Vagina (tissue), 2 donors: ENCODE data around the gene CDK19. TPM values are rescaled to one million over a fixed set of nuclear protein-coding genes. Genes with fewer than 3 reads are reported as not detected.

Source experiments
- DNase-seq, 2 donors: peaks; one replicate each; pipeline ENCODE4 v3.0.0-alpha.2; 2017; ENCODE audit errors: extremely low spot score in 2 of 2
- H3K27ac ChIP-seq: fragments of 200-600 bp; sonication (generic); one replicate; pipeline ENCODE4 v1.5.1; 2019
- H3K27me3 ChIP-seq: fragments of 200-600 bp; sonication (generic); one replicate; pipeline ENCODE4 v1.5.1; 2019
- H3K36me3 ChIP-seq, 2 donors: fragments of 200-600 bp; sonication (generic); one replicate each; pipeline ENCODE4 v1.5.1; 2017 to 2019
- H3K4me1 ChIP-seq: fragments of 200-600 bp; sonication (generic); one replicate; pipeline ENCODE4 v1.5.1; 2019
- H3K4me3 ChIP-seq, 2 donors: fragments of 200-600 bp; sonication (generic); 1 replicate in 1 of 2; 2 replicates in 1 of 2; pipeline ENCODE4 v1.5.1; 2016 to 2019
- H3K9me3 ChIP-seq: fragments of 200-600 bp; sonication (generic); one replicate; pipeline ENCODE4 v1.5.1; 2019
- POLR2A ChIP-seq, 2 donors: fragments of 450-650 bp; IDR thresholded peaks; one replicate each; pipeline ENCODE4 v1.6.1; 2017; ENCODE audit warnings: antibody characterized with exemption in 2 of 2, mild to moderate bottlenecking in 2 of 2, moderate library complexity in 2 of 2
- POLR2AphosphoS5 ChIP-seq, 2 donors: sonication (generic); formaldehyde crosslinking; IDR thresholded peaks; one replicate each; pipeline ENCODE4 v1.9.0; 2017; ENCODE audit warnings: antibody characterized with exemption in 2 of 2, mild to moderate bottlenecking in 2 of 2, low read depth in 1 of 2; ENCODE audit not compliant: insufficient read depth in 1 of 2
- intact Hi-C: fragments of 100-400 bp; cut with DNase I; formaldehyde crosslinking; loops from one replicate; pipeline ENCODE4 v1.15.1; 2023
- total RNA-seq: library from RNA; depleted of rRNA; stranded (reverse); fragments of >200 nt; gene quantifications from one replicate; pipeline ENCODE4 v1.2.3, GENCODE V29; 2016
- TF ChIP-seq, protein P1 (sequence below), 3 experiments: fragments of 450-650 bp in 2 of 3; fragments of 200-600 bp in 1 of 3; sonication (generic) in 1 of 3; IDR thresholded peaks; one replicate each; pipeline ENCODE4 v1.5.1; 2017 to 2019; ENCODE audit warnings: antibody characterized with exemption in 3 of 3, mild to moderate bottlenecking in 2 of 3, moderate library complexity in 2 of 3

CDK19 gene
- total RNA-seq, 1 donor from 2014 or later, result 10.6 TPM

DNA sequence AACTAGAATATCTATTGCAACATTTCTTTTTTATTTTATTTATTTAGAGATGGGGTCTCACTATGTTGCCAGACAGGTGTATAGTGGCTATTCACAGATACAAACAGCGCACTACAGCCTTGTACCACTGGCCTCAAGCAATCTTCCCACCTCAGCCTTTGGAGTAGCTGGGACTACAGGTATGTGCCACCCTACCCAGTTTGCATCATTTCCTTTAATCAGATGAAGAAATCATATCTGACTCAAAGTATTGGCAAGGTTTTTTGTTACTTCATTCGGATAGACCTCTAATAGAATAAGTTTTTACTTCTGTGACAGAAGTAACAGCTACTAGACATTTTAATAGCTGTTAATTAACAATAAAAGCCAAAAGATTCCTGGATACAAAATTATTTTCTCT lies 153.9 kb downstream of the CDK19 start:
- no peak for TF ChIP-seq POLR2AphosphoS5 (IDR thresholded peaks at IDR 0.05; ENCODE audit: insufficient read depth in 1 of 2, low read depth in 1 of 2)
- TF ChIP-seq, protein P1, sequence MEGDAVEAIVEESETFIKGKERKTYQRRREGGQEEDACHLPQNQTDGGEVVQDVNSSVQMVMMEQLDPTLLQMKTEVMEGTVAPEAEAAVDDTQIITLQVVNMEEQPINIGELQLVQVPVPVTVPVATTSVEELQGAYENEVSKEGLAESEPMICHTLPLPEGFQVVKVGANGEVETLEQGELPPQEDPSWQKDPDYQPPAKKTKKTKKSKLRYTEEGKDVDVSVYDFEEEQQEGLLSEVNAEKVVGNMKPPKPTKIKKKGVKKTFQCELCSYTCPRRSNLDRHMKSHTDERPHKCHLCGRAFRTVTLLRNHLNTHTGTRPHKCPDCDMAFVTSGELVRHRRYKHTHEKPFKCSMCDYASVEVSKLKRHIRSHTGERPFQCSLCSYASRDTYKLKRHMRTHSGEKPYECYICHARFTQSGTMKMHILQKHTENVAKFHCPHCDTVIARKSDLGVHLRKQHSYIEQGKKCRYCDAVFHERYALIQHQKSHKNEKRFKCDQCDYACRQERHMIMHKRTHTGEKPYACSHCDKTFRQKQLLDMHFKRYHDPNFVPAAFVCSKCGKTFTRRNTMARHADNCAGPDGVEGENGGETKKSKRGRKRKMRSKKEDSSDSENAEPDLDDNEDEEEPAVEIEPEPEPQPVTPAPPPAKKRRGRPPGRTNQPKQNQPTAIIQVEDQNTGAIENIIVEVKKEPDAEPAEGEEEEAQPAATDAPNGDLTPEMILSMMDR (IDR thresholded peaks at IDR 0.05), result no peak
- intact Hi-C loops, result no loop called here
- no peak for DNase-seq
- no peaks in the 10 kb centered on the region for H3K9me3 ChIP-seq
- H3K27ac ChIP-seq, result no peak overlapping the region
- H3K36me3 ChIP-seq, result no peaks in the 10 kb centered on the region
- no peaks in the 10 kb centered on the region for H3K4me1 ChIP-seq
- H3K4me3 ChIP-seq, result no peak overlapping the region
- no peaks in the 10 kb centered on the region for H3K27me3 ChIP-seq

GRCh38 chr6:110660066-110660655 lies 155.1 kb downstream of the CDK19 start:
- no peaks in the 10 kb centered on the region for H3K27me3 ChIP-seq
- H3K27ac ChIP-seq, result no peak overlapping the region
- no peak overlapping the region for H3K4me3 ChIP-seq
- TF ChIP-seq, protein P1 (IDR thresholded peaks at IDR 0.05), result no peak
- TF ChIP-seq POLR2AphosphoS5 (IDR thresholded peaks at IDR 0.05; ENCODE audit: insufficient read depth in 1 of 2, low read depth in 1 of 2) (no peak), POLR2A (IDR thresholded peaks at IDR 0.05) (no peak)
- H3K4me1 ChIP-seq, result no peaks in the 10 kb centered on the region
- intact Hi-C loops, result no loop called here
- H3K9me3 ChIP-seq, result no peaks in the 10 kb centered on the region
- DNase-seq, result no peak
- H3K36me3 ChIP-seq, result no peaks in the 10 kb centered on the region

DNA sequence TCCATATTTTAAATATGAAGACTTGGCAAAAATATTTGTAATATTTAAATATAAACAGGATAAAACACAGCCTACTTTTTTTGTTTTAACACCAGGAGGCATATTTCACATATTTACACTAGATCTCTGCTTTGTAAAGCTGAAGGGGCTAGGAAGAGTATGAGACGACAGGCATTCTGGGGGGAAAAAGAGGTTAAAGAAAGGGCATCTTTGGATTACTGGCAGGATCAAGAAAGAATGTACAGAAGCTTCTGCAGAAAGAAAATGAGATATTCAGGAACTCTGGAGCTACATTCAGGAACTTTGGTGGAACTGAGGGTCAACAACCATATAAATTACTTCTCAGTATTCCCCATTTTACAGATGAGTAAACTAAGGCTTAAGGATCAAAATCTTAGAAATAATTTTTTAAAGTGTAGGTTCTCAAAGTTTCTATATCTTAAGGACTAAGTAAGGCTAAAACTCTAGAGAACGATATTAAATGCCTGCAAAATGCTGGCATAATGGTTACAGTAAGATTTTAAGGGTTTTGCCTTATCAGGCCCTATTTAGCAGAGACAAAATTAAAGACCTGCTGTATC lies 156.5 kb downstream of the CDK19 start:
- TF ChIP-seq POLR2A (IDR thresholded peaks at IDR 0.05) (no peak), POLR2AphosphoS5 (IDR thresholded peaks at IDR 0.05; ENCODE audit: insufficient read depth in 1 of 2, low read depth in 1 of 2) (no peak)
- TF ChIP-seq, protein P1 (IDR thresholded peaks at IDR 0.05), result no peak
- H3K4me1 ChIP-seq, result no peaks in the 10 kb centered on the region
- H3K4me3 ChIP-seq, result no peak overlapping the region
- no peaks in the 10 kb centered on the region for H3K9me3 ChIP-seq
- no peaks in the 10 kb centered on the region for H3K27me3 ChIP-seq
- no peak overlapping the region for H3K27ac ChIP-seq
- no peak for DNase-seq
- intact Hi-C loops, result no loop called here
- no peaks in the 10 kb centered on the region for H3K36me3 ChIP-seq

- TF ChIP-seq POLR2AphosphoS5 (IDR thresholded peaks at IDR 0.05; ENCODE audit: insufficient read depth in 1 of 2, low read depth in 1 of 2), result no peak
- no peak for TF ChIP-seq POLR2A (IDR thresholded peaks at IDR 0.05)
- TF ChIP-seq, protein P1 (IDR thresholded peaks at IDR 0.05), result no peak
- Histone ChIP-seq H3K27ac (no peak overlapping the region), H3K4me3 (no peak overlapping the region), H3K27me3 (no peaks in the 10 kb centered on the region), H3K4me1 (no peaks in the 10 kb centered on the region), H3K9me3 (no peaks in the 10 kb centered on the region), H3K36me3 (no peaks in the 10 kb centered on the region)
- intact Hi-C loops, result no loop called here
- no peak for DNase-seq
Observed at GRCh38 chr6:110656492-110656891, 158.8 kb downstream of the CDK19 start.

DNA sequence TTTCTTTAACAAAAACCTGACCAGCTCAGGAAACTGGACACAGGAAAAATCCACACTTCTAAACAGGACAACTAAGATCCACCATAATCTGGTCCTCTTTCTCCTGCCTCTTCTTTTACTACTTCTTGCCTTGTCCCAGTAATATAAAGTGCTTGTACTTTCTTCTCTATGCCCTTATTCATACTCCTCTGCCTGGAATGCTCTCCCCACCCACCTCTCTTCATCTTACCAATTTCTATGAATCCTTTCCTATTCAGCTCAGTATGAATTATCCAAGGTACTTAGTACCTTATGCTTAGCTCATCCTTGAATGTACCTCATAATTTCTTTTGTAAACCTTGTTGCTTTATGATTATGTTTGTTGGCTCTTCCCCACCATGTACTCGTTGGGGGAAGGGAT lies 159.4 kb downstream of the CDK19 start:
- Histone ChIP-seq H3K36me3 (no peaks in the 10 kb centered on the region), H3K9me3 (no peaks in the 10 kb centered on the region), H3K27ac (no peak overlapping the region), H3K4me1 (no peaks in the 10 kb centered on the region), H3K4me3 (no peak overlapping the region), H3K27me3 (no peaks in the 10 kb centered on the region)
- TF ChIP-seq POLR2A (IDR thresholded peaks at IDR 0.05) (no peak), POLR2AphosphoS5 (IDR thresholded peaks at IDR 0.05; ENCODE audit: insufficient read depth in 1 of 2, low read depth in 1 of 2) (no peak)
- TF ChIP-seq, protein P1 (IDR thresholded peaks at IDR 0.05), result no peak
- DNase-seq, result no peak
- intact Hi-C loops, result no loop called here
